ENCODE measurements around the gene MAML2.

Gene MAML2

GRCh38 chr11:96125400-96125799, 217.6 kb downstream of the MAML2 start:
- DNase-seq (ENCODE audit: low read depth) = no peak

GRCh38 chr11:96124155-96124554, 218.8 kb downstream of the MAML2 start:
- DNase-seq (ENCODE audit: low read depth) = no peak

- no peak for DNase-seq (ENCODE audit: low read depth)
Measured at GRCh38 chr11:96123301-96123700, 219.7 kb downstream of the MAML2 start.

GRCh38 chr11:96122601-96123074, 220.4 kb downstream of the MAML2 start:
- no peak for DNase-seq (ENCODE audit: low read depth)

GRCh38 chr11:96119211-96119610, 223.8 kb downstream of the MAML2 start:
- no peak for DNase-seq (ENCODE audit: low read depth)

- DNase-seq (ENCODE audit: low read depth) = no peak
Measured at GRCh38 chr11:96116376-96116775, 226.6 kb downstream of the MAML2 start.

- DNase-seq (ENCODE audit: low read depth) = no peak
Measured at GRCh38 chr11:96114178-96115064, 228.6 kb downstream of the MAML2 start.

GRCh38 chr11:96113193-96113681, 229.8 kb downstream of the MAML2 start:
- no peak for DNase-seq (ENCODE audit: low read depth)

- DNase-seq (ENCODE audit: low read depth) = no peak
Measured at GRCh38 chr11:96112192-96113128, 230.5 kb downstream of the MAML2 start.

- no peak for DNase-seq (ENCODE audit: low read depth)
Measured at GRCh38 chr11:96111308-96111707, 231.7 kb downstream of the MAML2 start.

- no peak for DNase-seq (ENCODE audit: low read depth)
Measured at GRCh38 chr11:96110302-96110701, 232.7 kb downstream of the MAML2 start.

- no peak for DNase-seq (ENCODE audit: low read depth)
Measured at GRCh38 chr11:96109331-96110030, 233.5 kb downstream of the MAML2 start.

- no peak for DNase-seq (ENCODE audit: low read depth)
Measured at GRCh38 chr11:96107143-96107824, 235.7 kb downstream of the MAML2 start.

- DNase-seq (ENCODE audit: low read depth) = no peak
Measured at GRCh38 chr11:96106645-96107044, 236.3 kb downstream of the MAML2 start.

- DNase-seq (ENCODE audit: low read depth) = no peak
Measured at GRCh38 chr11:96105944-96106343, 237.1 kb downstream of the MAML2 start.

GRCh38 chr11:96105197-96105895, 237.6 kb downstream of the MAML2 start:
- DNase-seq (ENCODE audit: low read depth) = no peak

- DNase-seq (ENCODE audit: low read depth) = no peak
Measured at GRCh38 chr11:96104496-96104895, 238.5 kb downstream of the MAML2 start.

- DNase-seq (ENCODE audit: low read depth) = no peak
Measured at GRCh38 chr11:96103721-96104120, 239.3 kb downstream of the MAML2 start.

- DNase-seq (ENCODE audit: low read depth) = no peak
Measured at GRCh38 chr11:96103102-96103501, 239.9 kb downstream of the MAML2 start.

GRCh38 chr11:96102664-96103078, 240.3 kb downstream of the MAML2 start:
- no peak for DNase-seq (ENCODE audit: low read depth)

- DNase-seq (ENCODE audit: low read depth) = no peak
Measured at GRCh38 chr11:96101146-96101545, 241.8 kb downstream of the MAML2 start.

All from stimulated activated CD8-positive, alpha-beta memory T cell treated with anti-CD3 and anti-CD28 coated beads, Interleukin-12 subunit alpha, Interleukin-12 subunit beta, amount 100 ng/mL, for 1 hour (primary cell).